Tibial artery (tissue), 4 donors: ENCODE results near the gene B3GALT4.
A peak's percentile ranks its signal among the peaks of the same experiment; 100 is the strongest.

Source experiments
- DNase-seq, 2 donors: peaks; one replicate each; pipeline ENCODE4 v3.0.0-alpha.2; 2019
- H3K27ac ChIP-seq, 2 donors: fragments of 200-600 bp; sonication (generic) in 1 of 2; 1 replicate in 1 of 2; 2 replicates in 1 of 2; pipeline ENCODE4 v1.5.1; 2018 to 2019; ENCODE audit warnings: mild to moderate bottlenecking in 1 of 2
- H3K27me3 ChIP-seq, 2 donors: fragments of 200-600 bp; sonication (generic) in 1 of 2; one replicate each; pipeline versions ENCODE4 v1.5.1 to v1.6.0; 2016 to 2019
- H3K36me3 ChIP-seq, 3 donors: fragments of 200-600 bp; sonication (generic) in 2 of 3; one replicate each; pipeline ENCODE4 v1.5.1; 2016 to 2019; ENCODE audit warnings: mild to moderate bottlenecking in 2 of 3
- H3K4me1 ChIP-seq, 4 donors: fragments of 200-600 bp; sonication (generic) in 2 of 4; 1 replicate in 3 of 4; 2 replicates in 1 of 4; pipeline ENCODE4 v1.5.1; 2016 to 2019
- H3K4me3 ChIP-seq, 2 donors: fragments of 200-600 bp; sonication (generic) in 1 of 2; 1 replicate in 1 of 2; 2 replicates in 1 of 2; pipeline ENCODE4 v1.5.1; 2018 to 2019; ENCODE audit warnings: mild to moderate bottlenecking in 2 of 2
- H3K9me3 ChIP-seq, 3 donors: fragments of 200-600 bp; sonication (generic) in 1 of 3; one replicate each; pipeline ENCODE4 v1.5.1; 2016 to 2019
- intact Hi-C: fragments of 100-400 bp; cut with DNase I; formaldehyde crosslinking; loops from one replicate; pipeline ENCODE4 v1.15.0; 2023; ENCODE audit warnings: low total_unique reads
- TF ChIP-seq, protein P1 (sequence below), 2 experiments: fragments of 200-600 bp in 1 of 2; fragments of 450-650 bp in 1 of 2; IDR thresholded peaks; one replicate each; pipeline ENCODE4 v1.5.1; 2017 to 2019; ENCODE audit warnings: antibody characterized with exemption in 2 of 2, mild to moderate bottlenecking in 1 of 2, moderate library complexity in 1 of 2

B3GALT4 gene

DNA sequence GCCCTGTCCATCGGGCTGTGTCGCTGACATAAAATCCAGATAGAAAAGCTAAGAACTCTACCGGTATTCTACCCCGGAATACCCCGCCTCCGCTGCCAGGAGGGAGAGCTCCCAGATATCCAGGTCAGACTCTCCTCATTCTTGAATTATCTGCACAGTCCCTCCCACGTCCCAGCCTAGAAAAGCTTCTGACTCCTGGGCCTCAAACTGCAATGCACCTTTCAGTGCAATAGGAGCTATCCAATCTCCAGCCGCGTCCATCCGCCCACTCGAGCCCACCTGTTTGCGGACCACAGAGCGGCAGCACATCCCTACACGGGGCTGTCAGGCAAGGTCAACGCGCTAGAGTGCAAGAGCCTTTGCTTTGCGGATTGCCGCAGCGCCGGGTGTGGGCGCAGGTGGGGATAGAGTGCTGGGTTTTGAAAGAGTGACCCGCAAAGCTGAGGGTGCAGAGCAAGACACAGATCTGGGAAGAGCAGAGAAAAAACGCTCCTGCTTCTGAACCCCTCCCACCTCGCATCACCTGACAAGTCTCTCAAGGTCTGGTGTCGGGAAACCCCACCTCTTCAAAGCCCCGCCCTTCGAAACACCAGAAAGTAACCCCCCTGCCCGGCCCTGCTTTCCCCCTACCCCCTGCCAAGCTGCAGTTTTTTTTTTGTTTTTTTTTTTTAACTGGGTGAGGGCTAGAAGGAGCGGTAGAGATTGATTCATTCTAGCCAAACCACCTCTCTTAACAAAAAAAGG, 35.6 kb downstream of the B3GALT4 start:
- H3K36me3 ChIP-seq: peaks cover 0 to 22% (median 0%) of the 10 kb centered on the region in 3 donors
- peak overlapping the region; percentile 95 for H3K27ac ChIP-seq
- DNase-seq: peak; percentile 83 to 90
- H3K4me1 ChIP-seq: peaks cover 0 to 45% (median 35%) of the 10 kb centered on the region in 4 donors
- TF ChIP-seq, protein P1, sequence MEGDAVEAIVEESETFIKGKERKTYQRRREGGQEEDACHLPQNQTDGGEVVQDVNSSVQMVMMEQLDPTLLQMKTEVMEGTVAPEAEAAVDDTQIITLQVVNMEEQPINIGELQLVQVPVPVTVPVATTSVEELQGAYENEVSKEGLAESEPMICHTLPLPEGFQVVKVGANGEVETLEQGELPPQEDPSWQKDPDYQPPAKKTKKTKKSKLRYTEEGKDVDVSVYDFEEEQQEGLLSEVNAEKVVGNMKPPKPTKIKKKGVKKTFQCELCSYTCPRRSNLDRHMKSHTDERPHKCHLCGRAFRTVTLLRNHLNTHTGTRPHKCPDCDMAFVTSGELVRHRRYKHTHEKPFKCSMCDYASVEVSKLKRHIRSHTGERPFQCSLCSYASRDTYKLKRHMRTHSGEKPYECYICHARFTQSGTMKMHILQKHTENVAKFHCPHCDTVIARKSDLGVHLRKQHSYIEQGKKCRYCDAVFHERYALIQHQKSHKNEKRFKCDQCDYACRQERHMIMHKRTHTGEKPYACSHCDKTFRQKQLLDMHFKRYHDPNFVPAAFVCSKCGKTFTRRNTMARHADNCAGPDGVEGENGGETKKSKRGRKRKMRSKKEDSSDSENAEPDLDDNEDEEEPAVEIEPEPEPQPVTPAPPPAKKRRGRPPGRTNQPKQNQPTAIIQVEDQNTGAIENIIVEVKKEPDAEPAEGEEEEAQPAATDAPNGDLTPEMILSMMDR (IDR thresholded peaks at IDR 0.05): no peak
- H3K4me3 ChIP-seq: peak overlapping the region; percentile 83 to 94
- intact Hi-C loops: loop anchor here (10.0 kb wide), 1 partner anchor 112 kb away; the partner anchor contains the start of gene SYNGAP1
- H3K27me3 ChIP-seq: no peaks in the 10 kb centered on the region
- no peaks in the 10 kb centered on the region for H3K9me3 ChIP-seq

DNA sequence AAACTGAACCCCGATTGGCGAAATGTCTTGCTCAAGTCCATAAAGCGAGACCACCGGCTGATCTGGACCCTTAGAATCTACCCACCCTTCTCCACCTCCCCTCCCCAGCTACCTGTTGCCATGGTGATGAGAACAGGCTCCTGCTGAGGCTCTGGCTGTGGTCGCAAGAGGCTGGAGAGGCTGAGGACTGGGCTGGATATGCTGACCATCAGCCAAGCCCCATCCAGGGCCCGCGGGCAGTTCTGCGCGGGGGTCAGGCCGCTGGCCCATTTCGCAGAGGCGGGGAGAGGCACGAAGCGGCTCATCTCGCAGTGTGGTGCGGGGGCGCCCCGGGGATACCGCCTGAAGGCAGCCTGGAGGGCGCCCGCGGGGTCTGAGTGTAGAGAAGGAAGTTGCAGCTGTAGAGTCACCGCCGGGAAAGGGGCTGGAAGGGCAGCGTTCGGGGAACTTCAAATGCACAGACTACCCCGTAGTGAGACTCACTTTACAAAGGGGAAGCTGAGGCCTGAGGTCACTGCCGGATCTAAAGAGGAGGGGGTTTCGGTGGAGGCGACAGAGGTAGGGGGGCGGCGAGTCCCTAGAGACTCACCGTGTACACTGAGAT, 36.3 kb downstream of the B3GALT4 start:
- DNase-seq: peak; percentile 57 to 80
- peak overlapping the region; percentile 83 to 94 for H3K4me3 ChIP-seq
- H3K36me3 ChIP-seq: peaks cover 0 to 22% (median 0%) of the 10 kb centered on the region in 3 donors
- intact Hi-C loops: loop anchor here (10.0 kb wide), 1 partner anchor 112 kb away; the partner anchor contains the start of gene SYNGAP1
- no peaks in the 10 kb centered on the region for H3K27me3 ChIP-seq
- H3K9me3 ChIP-seq: no peaks in the 10 kb centered on the region
- H3K4me1 ChIP-seq: peaks cover 0 to 46% (median 35%) of the 10 kb centered on the region in 4 donors
- peak overlapping the region; percentile 95 for H3K27ac ChIP-seq
- TF ChIP-seq, protein P1 (IDR thresholded peaks at IDR 0.05): no peak

DNA sequence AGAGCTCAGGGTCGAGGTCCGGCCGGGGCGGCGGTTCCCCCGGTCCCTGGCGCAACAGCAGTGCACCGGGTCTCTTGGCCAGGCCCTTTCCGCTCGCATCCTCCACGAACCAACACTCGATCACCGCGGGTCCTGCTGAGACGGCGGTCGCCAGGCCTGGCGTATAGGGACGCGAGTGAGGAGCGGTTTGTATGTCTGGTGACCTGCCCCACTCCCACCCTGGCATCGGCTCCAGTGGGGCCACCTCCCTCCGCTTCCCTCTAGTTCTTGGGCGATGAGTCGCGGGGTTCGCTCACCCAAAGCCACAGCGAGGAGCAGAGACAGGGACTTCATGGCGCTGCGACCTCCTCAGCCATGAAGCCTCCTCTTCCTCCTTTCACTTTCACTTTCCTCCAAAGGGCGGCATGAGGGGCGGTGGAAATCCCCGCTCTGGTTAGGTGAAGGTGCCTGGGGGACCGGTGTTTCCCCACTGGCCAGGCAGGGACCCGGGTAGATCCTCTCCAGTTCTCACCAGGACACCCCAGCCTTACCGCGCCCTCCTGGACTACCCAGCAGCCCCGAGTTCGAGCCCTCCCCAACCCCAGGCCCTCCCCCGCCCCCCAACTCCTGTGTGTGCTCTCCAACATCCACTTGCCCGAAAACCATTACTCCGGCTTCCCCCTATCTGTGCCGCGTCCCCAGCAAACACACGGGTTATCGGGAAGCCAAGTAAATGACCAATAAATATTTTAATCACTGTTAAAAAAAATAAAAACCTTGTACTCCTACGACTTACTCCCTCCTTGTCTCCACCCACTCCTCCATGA, 37.0 kb downstream of the B3GALT4 start, which contains the start of gene TAPBP:
TSS of gene TAPBP (minus strand) at position 370 of the 806 bp plus-strand sequence. CDS start at position 333, 37 bp downstream.
- intact Hi-C loops: loop anchor here (10.0 kb wide), 1 partner anchor 111 kb away; the partner anchor contains the start of gene SYNGAP1
- Histone ChIP-seq H3K9me3 (no peaks in the 10 kb centered on the region), H3K36me3 (peaks cover 1 to 27% (median 4%) of the 10 kb centered on the region in 3 donors), H3K27me3 (no peaks in the 10 kb centered on the region), H3K27ac (peak within 1 kb of the TSS; percentile 95), H3K4me1 (peaks cover 0 to 53% (median 41%) of the 10 kb centered on the region in 4 donors), H3K4me3 (peak within 1 kb of the TSS; percentile 83 to 94)
- TF ChIP-seq, protein P1 (IDR thresholded peaks at IDR 0.05): peak in 1 of 2 experiments; percentile 10
- peak; percentile 60 to 83 for DNase-seq

DNA sequence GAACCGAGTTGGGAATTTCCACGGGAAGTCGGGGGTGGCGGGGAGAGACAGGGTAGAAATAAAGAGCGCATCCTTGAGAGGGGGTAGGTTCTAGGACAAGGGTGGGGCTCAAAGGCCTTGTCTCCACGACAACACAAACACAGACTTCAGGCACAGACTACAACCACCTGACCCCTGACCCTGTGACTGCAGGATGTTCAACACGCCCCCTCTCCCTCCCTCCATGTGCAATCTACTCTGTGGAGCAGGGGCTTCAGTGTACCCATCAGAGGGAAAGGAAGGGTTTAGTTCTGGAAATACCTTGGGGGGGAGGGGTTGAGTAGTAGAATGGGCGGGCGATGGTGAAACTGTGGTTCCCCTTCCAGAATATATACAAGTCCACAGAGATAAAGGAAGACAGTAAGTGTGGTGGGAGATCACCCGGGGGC, 37.6 kb downstream of the B3GALT4 start:
- peak overlapping the region; percentile 83 to 94 for H3K4me3 ChIP-seq
- intact Hi-C loops: loop anchor here (10.0 kb wide), 1 partner anchor 110 kb away; the partner anchor contains the start of gene SYNGAP1
- DNase-seq: peak; percentile 81 to 82
- H3K27me3 ChIP-seq: no peaks in the 10 kb centered on the region
- H3K36me3 ChIP-seq: peaks cover 7 to 33% (median 10%) of the 10 kb centered on the region in 3 donors
- peaks cover 0 to 59% (median 44%) of the 10 kb centered on the region in 4 donors for H3K4me1 ChIP-seq
- TF ChIP-seq, protein P1 (IDR thresholded peaks at IDR 0.05): no peak
- H3K27ac ChIP-seq: peak overlapping the region; percentile 95
- no peaks in the 10 kb centered on the region for H3K9me3 ChIP-seq
